Measurements from ENCODE around the gene GINS3.

GINS3 gene

DNA sequence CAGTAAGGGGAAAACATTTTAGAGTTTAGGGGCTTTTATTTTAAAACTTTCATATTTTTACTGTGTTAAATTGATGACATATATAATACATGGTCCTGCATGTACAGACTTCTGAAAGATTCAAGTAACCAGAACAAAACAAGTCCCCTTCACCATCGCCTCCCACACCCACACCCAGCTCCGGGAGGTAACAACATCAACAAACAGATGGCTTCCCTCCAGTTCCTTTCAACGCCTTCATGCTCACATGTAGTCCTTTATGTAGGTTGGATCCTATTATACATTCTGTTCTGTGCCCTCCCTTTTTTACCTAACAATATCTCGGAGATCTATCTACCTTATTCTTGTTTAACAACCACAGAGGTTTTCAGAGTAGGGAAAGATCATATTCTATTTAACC, 30.5 kb downstream of the GINS3 start:
- DNase-seq (ENCODE audit: extremely low read depth, low read depth): no peak
- no peak overlapping the region for H3K4me3 ChIP-seq (replicated peaks; ENCODE audit: low read depth, low read length)
- TF ChIP-seq, protein P1, sequence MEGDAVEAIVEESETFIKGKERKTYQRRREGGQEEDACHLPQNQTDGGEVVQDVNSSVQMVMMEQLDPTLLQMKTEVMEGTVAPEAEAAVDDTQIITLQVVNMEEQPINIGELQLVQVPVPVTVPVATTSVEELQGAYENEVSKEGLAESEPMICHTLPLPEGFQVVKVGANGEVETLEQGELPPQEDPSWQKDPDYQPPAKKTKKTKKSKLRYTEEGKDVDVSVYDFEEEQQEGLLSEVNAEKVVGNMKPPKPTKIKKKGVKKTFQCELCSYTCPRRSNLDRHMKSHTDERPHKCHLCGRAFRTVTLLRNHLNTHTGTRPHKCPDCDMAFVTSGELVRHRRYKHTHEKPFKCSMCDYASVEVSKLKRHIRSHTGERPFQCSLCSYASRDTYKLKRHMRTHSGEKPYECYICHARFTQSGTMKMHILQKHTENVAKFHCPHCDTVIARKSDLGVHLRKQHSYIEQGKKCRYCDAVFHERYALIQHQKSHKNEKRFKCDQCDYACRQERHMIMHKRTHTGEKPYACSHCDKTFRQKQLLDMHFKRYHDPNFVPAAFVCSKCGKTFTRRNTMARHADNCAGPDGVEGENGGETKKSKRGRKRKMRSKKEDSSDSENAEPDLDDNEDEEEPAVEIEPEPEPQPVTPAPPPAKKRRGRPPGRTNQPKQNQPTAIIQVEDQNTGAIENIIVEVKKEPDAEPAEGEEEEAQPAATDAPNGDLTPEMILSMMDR (IDR thresholded peaks at IDR 0.05; ENCODE audit: low read depth, low read length, missing control alignments): no peak

DNA sequence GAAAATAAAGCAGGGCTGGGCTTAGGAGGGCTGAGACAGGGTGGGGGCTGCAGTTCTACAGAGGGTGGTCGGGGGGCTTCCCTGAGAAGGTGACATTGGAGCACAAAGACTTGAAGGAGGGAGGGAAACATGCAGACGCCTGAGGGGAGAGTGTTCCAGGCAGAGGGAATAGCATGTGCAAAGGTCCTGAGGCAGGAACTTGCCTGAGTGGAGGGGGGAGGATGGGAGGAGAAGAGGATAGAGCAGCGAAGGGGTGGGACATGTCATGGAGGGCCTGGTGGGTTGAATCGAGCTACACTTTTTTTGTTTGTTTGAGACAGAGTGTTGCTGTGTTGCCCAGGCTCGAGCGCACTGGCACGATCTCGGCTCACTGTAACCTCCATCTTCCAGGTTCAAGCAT, 33.0 kb downstream of the GINS3 start:
- no peak overlapping the region for H3K4me3 ChIP-seq (replicated peaks; ENCODE audit: low read depth, low read length)
- TF ChIP-seq, protein P1 (IDR thresholded peaks at IDR 0.05; ENCODE audit: low read depth, low read length, missing control alignments): no peak
- no peak for DNase-seq (ENCODE audit: extremely low read depth, low read depth)

DNA sequence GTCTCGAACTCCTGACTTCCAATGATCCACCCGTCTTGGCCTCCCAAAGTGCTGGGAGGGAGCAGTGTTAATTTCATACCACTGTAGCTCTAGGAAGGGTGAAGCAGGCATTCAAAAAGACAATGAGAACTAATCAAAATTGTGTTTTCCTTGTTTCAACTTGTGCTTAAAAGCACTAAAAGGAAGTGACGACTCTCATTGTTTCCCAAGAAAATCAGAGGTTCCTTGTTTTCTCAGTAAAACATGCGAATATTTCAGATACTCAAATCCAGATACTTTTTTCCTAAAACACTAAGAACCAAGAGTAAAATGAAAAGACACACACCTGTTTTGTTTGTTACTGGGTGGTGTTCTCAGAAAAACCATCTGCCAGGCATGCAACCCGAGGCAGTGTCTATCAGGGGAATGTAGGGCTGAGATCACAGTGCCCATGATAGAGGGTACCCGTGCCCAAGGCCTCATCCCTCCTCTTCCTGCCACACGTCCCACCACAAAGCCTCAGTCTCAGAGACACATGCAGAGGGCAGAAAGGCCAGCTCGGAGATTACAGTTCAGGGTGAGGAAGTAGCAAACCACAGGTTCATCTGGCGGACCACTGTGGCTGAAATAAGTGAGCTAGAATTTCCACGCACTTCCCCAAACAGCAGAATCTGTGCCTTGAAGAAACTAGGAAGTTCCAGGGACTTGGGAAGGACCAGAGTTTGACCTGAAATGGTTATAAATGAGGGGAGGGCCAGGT, 33.7 kb downstream of the GINS3 start:
- H3K4me3 ChIP-seq (replicated peaks; ENCODE audit: low read depth, low read length): no peak overlapping the region
- no peak for DNase-seq (ENCODE audit: extremely low read depth, low read depth)
- TF ChIP-seq, protein P1 (IDR thresholded peaks at IDR 0.05; ENCODE audit: low read depth, low read length, missing control alignments): no peak

DNA sequence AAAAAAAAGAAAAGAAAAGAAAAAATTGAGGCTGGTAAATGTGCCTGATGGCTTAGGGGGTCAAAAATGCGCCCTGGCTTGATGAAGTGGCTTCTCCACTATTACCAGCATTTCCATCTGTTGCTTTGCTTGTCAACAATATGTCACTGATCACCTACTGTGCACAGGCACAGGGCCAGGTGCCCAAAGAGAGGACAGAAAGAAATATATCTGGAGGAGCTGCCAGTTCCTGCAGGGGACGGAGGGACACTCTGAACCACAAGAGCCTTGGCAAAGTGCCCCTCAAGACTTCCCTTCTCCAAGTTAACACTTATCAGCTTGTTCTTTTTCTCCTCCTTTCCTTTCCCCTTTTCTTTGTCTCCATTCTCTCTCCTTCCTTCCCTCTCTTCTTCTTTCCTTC, 34.7 kb downstream of the GINS3 start:
- TF ChIP-seq, protein P1 (IDR thresholded peaks at IDR 0.05; ENCODE audit: low read depth, low read length, missing control alignments): no peak
- no peak overlapping the region for H3K4me3 ChIP-seq (replicated peaks; ENCODE audit: low read depth, low read length)
- no peak for DNase-seq (ENCODE audit: extremely low read depth, low read depth)

DNA sequence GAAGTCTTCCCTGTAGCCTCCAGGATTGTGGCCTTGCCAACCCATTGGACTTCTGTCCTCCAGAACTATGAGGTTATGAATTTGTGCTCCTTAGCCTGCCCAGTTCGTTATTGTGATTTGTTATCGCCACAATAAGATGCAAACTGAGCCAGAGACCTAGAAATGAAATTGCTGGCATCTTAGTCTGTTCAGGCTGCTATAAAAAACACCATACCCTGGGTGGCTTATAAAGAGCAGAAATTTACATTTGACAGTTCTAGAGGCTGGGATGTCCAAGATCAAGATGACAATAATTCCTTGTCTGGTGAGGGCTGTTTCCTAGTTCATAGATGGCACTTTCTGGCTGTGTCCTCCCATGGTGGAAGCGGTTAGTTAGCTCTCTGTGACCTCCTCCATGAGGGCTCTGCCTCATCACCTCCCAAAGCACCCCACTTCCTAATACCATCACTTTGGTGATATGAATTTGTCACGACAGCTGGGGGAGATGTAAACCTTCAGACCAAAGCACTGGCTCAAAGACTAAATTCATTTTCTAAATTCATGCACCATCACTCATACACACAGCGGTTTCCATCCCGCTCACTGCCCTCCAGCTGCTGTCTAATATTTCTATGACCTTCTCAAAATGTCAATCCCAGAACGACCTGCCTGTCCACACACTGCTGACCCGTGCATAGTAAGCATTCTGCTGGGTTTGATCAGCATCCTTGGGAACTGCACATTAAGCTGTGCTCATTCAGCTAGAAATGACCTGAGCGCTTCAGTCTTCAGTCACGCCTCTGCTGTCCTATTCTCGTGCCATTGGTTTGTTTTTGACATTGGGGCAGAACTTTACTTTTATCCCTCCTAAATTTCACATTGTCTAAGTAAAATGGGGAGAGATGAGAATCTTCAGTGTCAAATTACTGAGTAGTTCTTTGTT, 36.6 kb downstream of the GINS3 start:
- no peak for DNase-seq (ENCODE audit: extremely low read depth, low read depth)
- no peak overlapping the region for H3K4me3 ChIP-seq (replicated peaks; ENCODE audit: low read depth, low read length)
- TF ChIP-seq, protein P1 (IDR thresholded peaks at IDR 0.05; ENCODE audit: low read depth, low read length, missing control alignments): no peak

DNA sequence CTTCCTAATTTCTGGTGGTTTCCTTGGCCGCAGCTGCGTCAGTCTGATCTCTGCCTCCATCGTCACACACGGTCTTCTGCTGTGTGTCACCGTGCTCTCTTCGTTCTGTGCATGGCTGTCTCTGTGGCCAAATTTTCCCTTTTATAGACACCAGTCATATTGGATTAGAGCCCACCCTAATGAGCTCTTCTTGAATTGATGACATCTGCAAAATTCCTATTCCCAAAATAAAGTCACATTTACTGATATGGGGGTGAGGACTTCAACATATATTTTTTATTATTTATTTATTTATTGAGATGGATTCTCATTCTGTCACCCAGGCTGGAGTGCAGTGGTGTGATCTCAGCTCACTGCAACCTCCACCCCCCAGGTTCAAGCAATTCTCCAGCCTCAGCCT, 38.4 kb downstream of the GINS3 start:
- no peak for DNase-seq (ENCODE audit: extremely low read depth, low read depth)
- TF ChIP-seq, protein P1 (IDR thresholded peaks at IDR 0.05; ENCODE audit: low read depth, low read length, missing control alignments): no peak
- no peak overlapping the region for H3K4me3 ChIP-seq (replicated peaks; ENCODE audit: low read depth, low read length)

Data from HFF-Myc (cell line).